SW480 (cell line): ENCODE measurements around the gene FOXA1.

ENCODE experiments used
- DNase-seq: peaks from one replicate; pipeline ENCODE4 v3.0.0-alpha.2; 2016; ENCODE audit warnings: low spot score

Gene FOXA1

DNA sequence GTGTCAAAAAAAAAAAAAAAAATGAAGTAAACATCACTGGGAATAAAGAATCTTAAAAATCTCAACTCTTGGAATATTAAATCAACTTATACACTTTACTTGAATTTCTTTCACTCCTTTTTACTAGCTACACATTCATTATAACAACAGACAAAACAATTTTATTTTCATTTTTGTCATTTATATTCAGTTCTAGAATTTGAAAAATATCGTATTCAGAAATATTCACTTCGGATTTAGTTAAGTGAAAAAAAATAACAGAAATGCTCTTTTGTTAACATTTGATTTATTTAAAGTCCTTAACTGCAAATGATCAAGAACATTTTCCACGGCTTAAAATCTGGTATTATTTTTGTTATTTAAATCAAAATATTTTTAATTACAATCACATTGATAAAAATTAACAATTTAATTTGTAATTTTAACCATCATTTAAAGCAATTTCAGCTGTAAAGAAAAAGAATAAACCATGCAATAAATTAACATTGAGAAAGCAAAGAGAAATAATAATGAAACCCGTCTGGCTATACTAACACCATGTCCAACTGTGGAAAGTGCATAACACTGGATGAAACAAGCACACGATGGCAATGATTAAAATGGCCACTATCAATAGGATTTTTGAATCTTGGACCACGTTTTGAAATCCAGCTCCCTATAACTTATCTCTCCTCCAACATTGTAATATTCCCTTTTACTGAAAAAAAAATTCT is 5.2 kb downstream of the FOXA1 start:
- DNase-seq, result no peak

DNA sequence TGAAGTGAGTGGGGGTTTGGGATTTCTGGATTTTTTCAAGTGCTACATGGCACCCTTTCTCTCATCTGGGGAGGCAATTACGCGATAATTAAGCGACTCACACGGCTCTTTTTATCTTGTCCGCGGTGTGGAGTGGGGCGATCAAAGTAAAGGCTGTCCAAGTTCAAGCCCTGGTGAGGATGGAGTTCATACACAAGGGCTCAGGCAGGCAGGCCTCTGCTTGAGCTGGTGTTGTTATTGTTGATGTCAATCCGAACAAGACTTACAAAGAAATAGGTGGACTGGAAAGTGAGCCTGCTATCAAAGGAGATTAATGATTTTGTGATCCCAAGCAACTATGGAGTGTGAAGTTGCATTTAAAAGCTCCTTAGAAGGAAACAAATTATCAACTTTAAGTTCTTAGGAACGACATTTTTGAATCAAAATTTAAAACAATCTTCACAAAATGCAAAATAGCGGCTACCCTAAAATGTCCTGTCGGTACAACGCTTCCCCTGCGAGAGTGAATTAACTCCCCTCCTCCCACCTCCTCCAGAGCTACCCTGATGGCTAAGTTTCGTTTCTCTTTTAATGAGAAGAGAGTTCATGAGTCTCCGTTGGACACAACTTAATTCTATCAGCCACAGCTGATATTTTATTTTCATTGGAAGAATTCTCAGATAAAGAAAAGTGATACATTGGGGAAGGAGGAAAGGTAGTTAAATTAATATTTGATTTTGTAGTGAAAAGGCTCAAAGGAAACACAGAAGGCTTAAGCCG is 5.9 kb downstream of the FOXA1 start:
- no peak for DNase-seq

DNA sequence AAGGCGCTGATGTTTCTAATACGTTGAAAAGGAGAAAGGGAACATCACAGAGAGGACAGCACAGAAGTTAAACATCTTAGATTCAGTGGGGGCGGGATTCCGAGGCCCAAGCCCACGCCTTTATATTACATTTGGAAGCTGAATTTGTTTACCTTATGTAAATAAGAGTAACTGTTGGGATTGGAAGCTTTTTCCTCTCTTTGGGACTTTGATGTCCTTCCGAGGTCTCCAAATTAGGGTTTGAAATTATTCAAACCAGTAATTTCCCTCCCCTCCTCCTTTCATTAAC is 6.4 kb downstream of the FOXA1 start:
- no peak for DNase-seq

DNA sequence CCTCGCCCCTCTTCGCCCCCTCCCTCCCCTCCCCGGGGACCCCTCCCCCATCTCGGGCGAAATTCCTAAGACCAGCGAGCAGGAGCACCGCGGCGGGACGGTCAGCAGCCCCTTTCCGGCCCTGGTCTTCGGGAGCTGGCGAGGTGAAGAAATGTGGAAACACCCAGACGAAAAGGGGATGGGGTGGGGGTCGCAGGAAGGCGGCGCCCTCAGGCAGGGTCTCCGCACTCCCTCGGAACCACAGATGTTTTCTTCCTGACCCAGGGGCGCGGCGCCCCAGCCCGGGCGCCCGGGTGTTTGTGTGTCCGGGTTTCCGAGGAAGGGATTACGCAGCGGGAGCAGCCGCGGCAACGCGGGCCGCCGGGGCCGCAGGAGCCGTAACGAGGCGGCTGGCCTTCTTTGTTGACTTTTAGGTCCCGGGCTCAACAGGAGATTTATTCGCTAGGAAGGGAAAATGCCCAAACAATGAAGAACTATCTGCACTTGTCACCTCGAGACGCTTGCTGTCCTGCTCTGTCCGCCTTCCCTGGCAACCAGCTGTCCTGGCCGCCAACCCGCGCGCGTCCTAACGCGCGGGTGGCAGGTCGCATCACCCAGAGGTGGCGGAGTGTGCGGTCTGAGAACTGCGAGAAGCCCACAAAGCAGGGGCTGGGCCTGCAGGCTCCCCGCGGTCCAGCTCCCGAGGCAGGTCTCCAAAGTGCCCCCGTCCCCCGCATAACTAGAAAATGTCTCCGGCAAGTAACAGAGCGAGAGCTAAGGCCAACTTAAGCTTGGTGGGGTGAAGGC is 7.0 kb downstream of the FOXA1 start:
- no peak for DNase-seq

DNA sequence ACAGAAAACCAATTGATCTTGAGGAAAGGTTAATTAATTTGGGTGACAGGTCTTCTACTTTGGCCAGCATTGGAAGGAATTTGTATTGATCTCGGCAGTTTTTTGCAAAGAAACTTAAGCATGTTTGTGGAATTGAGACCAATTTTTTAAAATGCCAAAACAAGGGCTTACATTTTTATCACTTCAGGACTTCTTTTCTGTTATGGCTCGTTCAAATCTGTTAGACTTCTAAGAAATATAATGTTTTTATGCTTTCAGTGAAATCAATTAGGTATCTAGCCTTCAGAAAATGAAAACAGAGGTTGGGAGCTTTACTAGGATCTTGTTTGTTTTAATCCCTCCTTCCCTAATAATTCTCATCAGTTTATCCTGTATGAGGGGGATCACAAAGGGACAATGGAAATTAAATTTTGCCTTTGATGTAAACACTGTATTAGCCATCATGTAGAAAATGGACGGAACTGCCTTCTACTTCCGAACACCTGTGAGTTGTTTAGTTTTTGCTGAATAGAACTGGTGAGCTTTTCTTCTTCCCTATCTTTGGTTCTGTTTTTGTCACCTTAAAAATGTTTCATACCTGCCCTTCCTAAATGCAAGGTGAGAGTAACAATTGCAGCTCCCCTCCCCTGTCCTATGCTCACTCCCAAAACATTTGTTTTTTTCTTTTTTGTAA is 7.8 kb downstream of the FOXA1 start:
- no peak for DNase-seq

DNA sequence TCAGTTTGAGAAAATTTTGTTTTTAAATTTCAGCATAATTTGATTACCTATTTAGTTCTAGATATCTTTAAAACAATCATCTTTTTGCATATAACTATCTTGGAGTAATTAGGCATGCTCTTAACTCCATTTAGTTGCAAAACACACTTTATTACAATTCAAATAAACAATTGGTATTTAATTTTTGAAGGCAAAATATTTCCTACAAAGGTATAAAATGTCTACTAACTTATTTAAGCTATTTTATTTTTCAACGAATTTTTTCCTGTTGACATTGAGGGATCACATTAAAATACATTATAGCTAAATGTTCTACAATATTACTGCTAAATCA is 8.3 kb downstream of the FOXA1 start:
- DNase-seq, result no peak

DNA sequence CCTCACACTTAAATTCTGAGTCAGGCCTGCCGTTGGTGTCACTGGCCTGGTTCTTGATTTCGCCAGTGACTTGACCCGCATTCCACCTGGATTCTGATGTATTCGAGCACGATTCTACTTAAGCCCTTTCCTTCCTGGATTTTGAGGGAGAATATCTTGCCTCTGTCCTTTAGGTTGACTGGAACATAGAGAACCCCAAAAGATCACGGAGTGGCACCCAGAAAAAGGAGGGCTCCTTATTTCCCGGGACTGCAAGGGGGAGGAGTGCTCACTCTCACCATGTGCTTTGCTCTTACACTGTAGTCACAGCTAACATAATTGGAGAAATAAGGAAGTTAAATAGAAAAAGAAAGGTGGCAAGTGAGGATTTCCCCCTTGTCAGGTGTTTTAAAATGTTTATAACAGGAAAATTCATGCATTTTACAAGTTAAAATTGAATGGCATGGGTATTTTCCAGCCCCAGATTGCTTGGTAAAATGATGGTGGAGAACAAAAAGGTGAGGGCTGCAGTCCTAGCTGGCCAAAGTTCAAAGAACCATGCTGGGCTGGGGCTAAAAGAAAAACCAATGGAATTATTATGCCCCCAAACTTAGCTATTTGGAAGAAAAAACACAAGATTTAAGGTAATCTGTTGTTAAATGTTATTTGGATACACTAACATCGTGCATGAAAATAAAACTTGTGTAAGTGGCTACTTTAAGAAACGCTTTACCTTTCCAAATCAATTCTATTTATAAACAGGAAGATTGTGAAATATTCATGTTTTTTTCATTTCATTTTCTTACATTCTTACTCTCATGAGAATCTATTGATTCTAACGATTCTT is 8.9 kb downstream of the FOXA1 start:
- DNase-seq, result no peak

DNA sequence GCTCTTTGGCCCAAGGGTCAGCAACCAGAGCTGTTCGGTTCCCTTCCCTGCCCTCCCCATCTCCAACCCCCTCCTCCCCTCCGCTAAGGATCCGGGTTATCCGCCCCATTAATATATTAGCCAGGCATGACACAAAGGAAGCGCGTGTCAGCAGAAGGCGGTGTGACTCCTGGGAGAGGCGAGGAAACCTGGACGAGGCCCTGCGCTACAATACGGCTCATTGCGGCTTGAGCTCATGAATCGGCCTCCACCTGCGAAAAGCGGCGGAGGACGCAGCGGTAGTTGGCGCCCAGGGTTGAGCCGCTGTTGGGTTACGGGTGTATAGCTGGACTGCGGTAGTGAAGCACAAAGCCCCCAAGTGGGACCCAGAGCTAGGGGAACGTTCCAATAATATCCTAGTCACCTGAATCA is 9.9 kb downstream of the FOXA1 start:
- DNase-seq, result no peak

DNA sequence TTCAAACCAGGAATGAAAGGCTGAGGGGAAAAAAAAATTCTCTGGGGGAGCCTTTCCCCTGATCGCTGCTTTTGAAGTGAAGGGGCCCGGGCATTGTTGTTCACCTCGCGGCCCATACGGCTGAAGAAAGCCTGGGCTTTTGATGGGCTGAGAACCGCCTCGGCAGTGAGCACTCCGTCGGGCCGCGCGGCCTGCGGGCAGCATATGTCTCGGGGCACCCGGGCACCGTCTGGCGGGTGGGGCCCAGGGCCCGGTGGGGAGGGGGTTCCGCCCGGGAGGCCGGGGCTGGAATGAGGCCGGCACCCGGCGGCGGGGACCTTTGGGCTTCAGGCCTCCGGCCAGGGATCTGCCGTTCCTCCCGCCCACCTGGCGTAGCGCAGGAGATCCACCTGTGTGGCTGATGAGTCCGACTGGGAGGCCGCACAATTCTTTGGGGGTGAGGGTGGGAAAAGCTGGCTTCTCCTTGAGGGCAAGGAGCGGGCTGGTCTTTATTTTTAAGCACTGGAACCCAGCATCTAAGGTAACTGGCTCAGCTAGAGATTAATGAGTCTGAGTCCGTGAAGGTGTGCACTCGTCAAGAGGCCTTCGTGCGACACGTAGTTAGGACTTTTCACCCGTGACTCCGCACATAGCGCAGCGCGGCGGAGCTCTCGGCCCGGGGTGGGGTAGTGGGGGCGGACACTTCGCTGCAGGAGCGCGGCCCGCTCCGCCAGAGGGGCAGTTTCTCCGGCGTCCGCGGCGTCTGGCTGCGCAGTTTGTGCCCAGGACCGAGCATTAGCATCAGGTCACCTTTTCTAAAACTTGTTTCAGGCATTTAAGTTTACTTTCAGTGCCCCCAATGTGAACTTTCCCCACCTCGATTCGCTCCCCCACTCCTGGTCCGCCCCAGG is 10.6 kb downstream of the FOXA1 start:
- DNase-seq, result no peak

DNA sequence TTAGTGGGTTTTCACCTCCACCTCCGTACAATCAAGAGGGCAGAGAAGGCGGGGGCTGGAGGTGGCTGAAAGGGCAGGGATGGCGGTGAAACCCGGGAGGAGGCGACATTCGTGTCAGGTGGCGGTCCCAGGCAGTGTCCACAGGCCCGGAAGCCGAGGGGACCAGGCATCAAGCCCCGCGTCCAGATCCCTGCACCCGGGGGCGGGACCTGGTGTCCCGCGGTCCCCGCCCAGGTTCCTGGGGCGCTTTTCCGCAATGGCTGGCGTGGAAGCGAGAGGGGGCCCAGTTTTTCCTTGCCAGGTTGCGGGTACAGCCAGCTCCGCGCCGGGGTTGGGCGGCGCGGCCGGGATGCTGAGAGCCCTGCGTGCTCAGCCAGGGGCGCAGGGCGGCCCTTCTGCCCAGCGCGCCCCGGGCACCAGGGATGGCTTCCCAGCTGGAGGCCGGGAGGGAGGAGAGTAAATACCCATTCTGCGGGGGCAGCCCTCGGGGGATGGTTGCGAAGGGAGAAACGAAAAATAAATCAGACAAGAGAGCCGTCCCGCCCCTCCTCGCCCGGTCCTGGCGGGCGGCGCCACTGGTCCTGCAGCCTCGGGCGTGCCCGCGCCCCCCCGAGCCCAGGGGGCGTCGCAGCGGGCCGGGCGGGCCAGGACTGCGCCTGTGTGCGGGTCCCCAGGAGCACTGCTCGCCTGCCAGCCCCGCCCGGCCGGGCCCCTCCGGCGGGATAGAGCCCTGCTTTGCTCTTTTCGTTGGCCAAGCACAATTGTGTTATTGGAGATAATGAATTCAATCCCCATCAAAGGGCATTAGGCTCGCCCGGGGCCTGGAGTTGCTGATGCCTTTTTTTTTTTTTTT is 11.5 kb downstream of the FOXA1 start:
- DNase-seq, result peak; percentile 36

DNA sequence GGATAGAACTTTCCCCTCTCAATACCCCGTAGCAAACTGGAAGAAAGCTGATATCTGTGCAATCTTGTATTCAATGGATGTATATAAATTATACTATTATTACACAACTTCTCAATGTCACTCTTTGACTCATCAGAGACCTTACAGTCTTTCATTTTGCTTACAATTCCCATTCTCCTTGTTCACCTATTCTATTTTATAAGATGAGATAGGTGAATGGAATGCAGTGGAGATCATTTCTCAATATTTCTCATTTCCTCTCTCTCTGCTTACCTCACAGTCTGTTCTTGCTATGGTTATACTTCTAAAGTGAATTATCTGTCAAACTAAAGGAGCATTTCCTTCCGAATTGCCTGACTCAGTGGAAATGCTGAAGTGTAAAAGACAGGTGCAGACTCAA is 14.9 kb downstream of the FOXA1 start:
- no peak for DNase-seq

DNA sequence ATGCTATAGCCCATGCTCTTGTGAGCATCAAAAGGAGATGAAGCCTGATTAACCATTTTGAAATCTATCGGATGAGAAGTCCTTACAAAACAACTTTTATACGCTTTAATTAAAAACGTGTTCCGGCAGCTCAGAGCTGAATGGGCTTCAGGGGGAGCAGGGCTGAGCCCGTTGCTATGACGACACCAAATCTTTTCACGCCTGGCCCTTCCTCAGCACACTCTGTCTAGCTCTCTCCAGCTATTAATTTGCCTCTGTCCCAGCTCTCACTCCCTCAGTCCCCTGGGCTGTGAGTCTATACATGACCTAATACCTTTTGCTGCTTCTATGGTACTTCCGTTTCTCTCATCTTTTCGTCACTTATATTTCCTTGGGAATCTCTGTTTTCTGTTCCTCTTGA is 15.8 kb downstream of the FOXA1 start:
- no peak for DNase-seq

DNA sequence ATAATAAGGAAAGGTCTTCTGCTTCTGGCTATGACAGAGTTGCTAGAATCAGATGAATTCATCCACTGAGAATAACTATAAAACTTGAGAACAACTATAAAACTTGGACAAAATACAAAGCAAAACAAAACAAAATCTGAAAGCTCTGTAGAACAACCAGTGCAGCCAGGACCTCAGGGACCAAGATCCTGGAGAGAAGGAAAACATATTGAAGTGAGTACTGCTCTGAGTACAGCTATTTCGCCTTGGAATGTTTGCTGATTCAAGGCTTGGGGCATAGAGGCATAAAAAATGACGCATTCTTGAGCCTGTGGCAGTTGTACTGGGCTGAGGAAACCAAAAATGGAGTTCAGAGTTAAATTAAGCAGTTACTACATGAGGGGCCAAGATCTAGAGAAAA is 21.7 kb downstream of the FOXA1 start:
- DNase-seq, result no peak

DNA sequence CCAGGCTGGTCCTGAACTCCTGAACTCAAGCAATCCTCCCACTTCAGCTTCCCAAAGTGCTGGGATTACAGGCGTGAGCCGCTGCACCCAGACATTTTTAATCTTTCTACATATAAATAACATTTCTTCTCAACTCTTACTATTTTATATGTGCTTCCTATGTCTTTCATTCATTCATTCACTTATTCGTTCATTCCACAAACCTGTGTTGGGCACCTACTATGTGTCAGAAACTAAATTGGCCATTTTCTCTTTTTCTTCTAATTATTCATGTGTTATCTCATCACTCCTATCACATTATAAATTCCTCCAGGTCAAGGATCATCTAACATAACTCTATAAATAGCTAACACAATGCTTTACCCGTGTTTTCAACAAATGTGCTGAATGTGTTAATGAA is 23.7 kb downstream of the FOXA1 start:
- DNase-seq, result no peak

DNA sequence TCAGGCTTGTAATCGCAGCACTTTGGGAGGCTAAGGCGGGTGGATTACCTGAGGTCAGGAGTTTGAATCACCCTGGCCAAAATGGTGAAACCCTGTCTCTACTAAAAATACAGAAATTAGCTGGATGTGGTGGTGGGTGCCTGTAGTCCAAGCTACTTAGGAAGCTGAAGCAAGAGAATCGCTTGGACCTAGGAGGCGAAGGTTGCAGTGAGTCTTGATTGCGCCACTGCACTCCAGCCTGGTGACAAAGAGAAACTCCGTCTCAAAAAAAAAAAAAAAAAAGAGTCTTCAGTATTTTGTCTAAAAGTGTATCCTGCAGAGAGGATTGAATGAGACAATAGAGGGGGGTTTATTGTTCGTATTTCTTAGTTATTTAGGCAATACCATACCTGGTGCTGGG is 25.3 kb downstream of the FOXA1 start:
- DNase-seq, result no peak

DNA sequence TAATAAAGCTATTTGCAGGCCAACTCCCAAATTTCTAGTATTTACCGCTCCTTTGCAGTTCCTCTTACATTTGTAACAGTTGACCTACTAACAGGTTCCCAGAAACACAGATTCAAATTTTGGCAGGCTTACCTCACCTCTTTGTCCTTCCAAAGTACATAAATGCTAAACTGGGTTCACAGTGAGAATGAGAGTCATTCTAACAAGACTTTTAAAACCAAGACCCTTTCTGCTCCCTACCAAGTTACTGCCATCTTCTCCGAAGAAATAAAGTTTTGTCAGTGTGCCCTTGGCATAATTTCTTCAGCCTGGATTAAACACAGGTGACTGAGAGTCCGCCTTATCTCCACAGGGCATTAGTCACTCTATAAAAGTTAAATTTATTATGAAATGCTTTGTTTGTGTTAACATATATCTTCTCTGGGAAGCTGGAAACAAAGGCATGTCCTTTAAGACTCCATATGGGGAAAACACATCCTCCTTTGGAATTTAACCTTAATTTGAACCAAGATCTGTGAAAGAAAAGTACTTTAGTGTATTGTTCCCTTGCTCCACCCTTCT is 28.2 kb downstream of the FOXA1 start:
- DNase-seq, result no peak

DNA sequence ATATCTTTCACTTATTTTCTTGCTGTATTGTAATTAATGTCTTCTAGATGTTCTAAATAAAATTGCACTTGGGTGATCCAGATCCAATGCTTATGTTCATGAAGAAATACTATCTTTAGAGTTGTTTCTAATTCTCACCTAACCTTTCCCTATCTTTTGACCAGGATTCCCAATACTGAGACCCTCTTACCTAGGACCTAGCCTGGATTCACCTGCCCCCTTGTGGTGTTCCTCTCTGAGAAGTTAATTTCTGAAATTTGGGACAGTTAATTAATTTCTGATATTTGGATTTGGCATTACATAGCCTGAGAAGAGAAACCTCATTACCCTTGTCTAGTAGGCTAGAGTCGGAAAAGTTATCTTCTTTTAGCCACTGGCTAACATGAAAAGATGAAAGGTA is 29.5 kb downstream of the FOXA1 start:
- no peak for DNase-seq

DNA sequence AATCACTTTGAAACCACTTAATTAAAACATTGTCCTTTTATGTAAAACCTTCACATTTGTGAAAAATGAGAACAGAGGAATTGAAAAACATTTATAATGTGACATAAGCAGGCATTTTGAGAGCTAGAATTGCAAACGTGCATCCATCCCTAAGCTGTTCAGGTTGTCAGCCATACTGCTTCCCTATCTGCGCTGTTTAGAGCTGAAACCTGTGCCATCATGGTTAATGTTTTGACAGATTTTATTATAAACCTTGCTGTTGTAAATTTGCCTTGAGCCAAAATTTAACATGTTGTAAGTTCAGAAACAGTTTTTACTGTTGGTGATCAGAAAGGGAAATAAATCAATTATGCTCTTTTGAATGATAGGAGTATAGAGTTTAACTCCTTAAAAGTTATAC is 31.9 kb downstream of the FOXA1 start:
- no peak for DNase-seq

DNA sequence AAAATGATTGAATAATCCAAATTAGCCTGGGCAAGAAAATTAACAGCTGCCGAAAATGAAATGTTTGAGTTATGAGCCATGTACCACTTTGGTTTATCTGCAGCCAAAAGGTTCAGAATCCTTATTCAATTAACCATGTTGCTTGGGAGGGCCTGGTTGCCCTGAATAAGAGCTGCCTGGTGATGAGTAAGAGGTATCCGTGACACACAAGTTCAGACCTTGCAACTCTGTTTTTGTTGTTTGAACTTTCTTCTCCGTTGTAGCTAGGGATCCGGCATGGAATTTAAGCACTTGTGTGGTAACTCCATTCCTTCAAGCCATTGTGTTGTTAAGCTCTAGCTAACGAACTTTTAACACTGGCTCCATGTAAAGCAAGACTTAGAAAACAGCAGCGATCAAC is 35.7 kb downstream of the FOXA1 start:
- DNase-seq, result no peak

DNA sequence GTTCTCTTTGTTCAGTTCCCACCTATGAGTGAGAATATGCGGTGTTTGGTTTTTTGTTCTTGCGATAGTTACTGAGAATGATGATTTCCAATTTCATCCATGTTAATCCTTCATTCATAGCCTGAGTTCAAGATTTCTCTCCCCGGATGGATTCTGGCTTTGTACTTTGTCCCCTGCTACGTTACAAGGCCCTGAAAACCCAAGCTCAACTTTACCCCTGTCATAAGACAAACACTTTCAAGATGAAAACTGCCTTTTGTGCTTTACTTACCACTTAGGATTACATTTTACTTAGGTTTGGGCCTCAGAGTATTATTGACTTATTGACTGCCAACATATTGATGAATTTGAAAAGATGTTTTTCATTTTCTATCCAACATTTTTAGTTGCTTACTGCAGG is 36.3 kb downstream of the FOXA1 start:
- no peak for DNase-seq
